Measurements from ENCODE around the gene COPS3.
"Not testable (repeated sequence)": the region's sequence is repeated elsewhere in the genome, so short reads cannot be mapped to it uniquely, and the experiment has no call there.

Gene COPS3

DNA sequence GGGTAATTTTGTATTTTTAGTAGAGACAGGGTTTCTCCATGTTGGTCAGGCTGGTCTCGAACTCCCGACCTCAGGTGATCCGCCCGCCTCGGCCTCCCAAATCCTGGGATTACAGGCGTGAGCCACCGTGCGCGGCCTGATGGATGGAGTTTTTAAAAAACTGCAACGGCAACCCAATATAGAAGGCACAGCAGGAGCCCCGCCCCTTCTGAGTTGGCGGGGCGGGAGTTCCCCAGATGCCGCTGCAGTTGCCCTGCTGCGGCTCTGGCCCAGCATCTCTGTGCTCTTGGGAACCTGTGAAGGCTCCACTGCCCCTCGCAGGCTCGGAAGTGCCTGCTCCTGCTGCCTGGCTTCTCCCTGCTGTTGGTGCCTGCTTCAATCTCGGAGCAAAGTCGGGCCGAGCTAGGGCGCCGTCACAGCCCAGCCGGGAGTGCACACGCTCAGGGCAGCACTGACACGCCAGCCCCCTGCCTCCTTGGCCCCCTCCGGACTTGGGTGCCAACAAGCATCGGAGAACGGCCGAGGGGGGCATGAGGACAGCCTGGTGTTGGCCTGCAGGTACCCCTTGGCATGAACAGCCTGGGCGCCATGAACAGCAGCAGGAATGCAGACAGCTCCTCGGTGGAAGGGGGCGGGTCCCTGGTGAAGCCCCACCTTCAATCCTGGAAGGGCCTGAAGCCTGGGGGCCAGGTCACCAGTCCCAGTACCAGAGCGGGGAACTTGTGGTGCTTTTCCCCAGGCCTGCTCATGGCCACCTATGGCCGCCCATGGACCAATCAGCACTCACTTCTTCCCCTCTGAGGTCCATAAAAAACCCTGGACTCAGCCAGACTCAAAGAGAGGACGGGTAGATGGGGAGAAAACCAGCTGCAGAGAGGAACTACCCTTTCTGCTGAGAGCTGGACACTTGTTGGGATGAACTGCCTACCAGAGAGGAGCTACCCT, 19.9 kb upstream of the COPS3 start:
- no peak for DNase-seq

GRCh38 chr17:17298108-17298507, 17.1 kb upstream of the COPS3 start:
- DNase-seq, result no peak

DNA sequence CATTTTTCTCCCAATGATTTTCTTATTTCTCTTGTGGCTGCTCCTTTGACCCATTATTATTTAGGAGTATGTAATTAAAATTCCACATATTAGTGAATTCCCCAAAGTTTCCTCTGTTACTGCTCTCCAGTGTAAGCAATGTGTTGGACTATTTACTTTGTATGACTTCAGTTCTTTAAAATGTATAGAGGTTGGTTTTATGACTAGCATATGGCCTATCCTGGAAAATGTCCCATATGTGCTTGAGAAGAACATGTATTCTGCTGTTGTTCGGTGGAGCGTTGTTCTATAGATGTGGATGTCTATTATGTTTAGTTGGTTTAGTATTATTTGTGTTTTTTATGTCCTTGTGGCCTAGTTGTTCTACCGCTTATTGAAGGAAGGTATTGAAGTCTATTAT, 16.2 kb upstream of the COPS3 start:
- no peak for DNase-seq

GRCh38 chr17:17295141-17295540, 14.1 kb upstream of the COPS3 start:
- no peak for DNase-seq

DNA sequence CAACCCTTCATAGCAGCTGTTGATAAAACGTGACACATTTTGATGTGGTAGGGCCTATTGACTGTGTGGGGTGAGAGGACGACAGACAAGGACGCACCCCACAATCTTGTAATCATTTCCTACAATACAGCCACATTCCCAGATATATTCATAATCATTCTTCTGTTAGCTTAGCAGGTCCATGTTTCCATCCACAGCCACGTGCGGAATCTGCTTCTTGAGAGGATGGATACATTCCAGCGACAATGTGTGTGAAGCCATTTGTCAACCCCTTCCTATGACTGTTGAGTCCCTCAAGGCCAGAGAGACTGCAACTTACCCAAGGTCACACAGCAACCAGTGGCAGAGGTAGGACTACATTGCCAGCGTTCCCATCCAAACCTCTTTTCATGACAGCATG, 8.7 kb upstream of the COPS3 start:
- no peak for DNase-seq

GRCh38 chr17:17289086-17289485, 8.0 kb upstream of the COPS3 start:
- no peak for DNase-seq

DNA sequence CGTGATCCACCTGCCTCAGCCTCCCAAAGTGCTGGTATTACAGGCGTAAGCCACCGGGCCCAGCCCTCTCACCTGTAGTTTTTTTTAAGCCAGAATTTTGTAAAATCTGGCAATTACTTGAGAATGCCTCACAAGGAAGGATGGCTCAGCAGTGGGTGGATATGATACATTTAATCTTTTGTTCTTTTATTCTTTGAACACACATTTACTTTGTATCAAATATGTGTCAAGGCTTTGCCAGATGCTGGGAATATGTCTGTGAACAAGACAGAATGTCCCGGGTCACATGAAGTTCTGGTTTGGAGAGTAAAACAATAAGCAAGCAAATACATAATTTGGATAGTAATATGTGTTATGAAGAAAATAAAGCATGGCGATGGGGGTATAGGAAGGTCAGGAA, 4.9 kb upstream of the COPS3 start:
- DNase-seq, result no peak

DNA sequence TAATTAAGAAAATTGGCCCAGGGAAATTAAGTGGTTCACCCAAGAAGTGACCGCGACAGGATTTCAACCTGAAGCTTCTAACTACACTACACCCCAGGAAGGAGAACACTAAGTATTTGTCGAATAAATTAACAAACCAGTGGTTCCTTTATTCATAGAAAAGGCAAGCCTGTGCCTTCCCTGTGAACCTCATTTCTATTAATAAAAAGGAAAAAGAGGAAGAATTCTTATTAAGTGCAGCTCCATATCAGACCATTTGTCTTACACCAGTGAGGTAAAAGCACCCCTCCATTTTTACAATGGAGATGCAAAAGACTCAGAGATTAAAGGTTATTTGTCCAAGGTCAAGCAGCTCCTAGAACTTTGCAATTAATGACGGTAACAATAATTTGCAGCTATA, 1.7 kb downstream of the COPS3 start:
- no peak for DNase-seq

GRCh38 chr17:17277431-17277830, 3.6 kb downstream of the COPS3 start:
- DNase-seq, result not testable (repeated sequence)

GRCh38 chr17:17275971-17276370, 5.1 kb downstream of the COPS3 start:
- no peak for DNase-seq

DNA sequence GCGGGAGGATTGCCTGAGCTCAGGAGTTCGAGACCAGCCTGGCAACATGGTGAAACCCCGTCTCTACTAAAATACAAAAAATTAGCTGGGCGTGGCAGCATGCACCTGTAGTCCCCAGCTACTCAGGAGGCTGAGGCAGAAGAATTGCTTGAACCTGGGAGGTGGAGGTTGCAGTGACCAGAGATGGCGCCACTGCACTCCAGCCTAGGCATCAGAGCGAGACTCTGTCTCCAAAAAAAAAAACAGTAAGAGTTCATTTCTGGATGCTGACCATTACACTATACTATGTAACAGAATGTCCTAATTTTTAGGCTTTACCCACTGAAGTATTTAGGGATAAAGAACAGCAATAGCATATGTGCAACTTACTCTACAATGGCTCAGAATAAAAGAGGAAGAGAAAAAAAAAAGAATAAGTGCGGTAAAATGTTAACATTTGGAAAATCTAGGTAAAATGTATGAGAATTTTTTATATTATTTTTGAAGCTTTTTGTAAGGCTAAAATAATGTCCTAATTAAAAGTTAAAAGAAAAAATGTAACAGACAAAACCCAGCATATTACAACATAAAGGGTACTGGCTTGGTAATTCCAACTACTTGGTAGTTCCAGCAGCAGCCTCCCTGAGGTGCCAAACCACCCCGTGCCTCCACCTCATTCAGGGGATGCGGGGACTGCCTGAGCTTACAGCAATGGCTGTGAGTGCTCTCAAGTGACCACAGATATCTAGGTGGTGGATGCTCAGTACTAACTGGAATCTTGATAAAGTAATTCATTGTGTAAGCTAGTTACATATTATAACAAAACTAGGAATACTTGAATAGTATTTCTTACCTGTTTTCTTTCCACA, 10.9 kb downstream of the COPS3 start:
- no peak for DNase-seq

DNA sequence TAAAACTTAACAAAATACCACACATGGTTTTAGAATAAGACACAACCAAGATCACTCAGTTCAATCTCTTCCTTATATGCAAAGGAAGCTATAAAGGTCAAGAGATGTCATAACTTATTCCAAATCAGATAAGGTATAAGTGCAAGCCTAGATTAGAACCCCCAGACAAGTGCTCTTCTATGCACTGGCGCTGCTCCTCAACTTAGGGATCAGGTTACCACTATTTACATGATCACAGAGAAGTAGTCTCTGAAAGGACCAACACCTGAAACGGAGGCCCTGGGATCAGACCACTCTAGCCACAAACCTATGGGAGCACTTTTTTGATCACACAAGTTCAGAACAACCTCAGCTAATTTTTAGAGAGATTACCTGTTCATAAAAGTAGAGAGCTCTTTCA, 16.6 kb downstream of the COPS3 start:
- no peak for DNase-seq

DNA sequence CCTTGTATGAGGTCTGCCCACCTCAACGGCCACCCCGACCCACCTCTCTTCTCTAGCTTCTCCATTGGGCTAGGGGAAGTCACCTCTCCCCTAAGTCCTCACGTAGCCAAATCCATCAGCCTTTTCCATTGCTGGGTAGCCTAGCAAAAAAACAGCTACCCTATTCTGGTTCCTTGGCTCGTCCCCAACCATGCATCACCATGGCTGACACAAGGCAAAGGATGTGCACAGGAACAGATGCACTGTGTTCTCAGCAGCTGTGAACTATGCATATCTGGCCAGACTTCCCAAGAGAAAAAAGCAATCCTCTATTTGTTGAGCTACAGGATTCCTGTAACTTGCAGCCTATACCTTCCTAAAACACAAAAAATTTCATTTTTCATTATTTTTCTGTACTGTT, 22.0 kb downstream of the COPS3 start:
- no peak for DNase-seq

GRCh38 chr17:17258011-17258410, 23.0 kb downstream of the COPS3 start:
- no peak for DNase-seq

DNA sequence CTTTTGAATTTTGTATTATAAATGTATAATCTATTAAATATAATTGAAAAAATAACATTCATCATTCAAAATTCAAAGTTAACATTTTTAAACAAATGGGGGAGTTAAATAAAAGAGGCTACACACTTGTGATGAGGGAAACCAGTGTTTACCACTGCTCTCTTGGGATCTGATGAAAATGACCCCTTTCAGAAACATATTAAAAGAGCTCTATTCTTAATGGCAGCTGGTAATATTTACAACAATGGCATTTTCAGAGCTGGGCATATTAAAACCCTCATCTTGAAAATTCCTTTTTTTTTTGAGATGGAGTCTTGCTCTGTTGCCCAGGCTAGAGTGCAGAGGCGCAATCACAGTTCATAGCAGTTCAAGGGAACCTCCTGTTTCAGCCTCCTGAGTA, 24.7 kb downstream of the COPS3 start:
- DNase-seq, result no peak

DNA sequence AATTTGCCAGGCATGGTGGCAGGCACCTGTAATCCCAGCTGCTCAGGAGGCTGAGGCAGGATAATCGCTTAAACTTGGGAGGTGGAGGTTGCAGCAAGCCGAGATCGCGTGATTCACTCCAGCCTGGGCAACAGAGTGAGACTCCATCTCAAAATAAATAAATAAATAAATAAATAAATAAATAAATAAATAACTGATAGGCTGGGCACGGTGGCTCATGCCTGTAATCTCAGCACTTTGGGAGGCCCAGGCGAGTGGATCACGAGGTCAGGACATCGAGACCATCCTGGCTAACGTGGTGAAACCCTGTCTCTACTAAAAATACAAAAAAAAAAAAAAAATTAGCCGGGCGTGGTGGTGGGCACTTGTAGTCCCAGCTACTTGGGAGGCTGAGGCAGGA, 25.4 kb downstream of the COPS3 start:
- DNase-seq, result not testable (repeated sequence)

GRCh38 chr17:17254036-17254435, 27.0 kb downstream of the COPS3 start:
- DNase-seq, result no peak

DNA sequence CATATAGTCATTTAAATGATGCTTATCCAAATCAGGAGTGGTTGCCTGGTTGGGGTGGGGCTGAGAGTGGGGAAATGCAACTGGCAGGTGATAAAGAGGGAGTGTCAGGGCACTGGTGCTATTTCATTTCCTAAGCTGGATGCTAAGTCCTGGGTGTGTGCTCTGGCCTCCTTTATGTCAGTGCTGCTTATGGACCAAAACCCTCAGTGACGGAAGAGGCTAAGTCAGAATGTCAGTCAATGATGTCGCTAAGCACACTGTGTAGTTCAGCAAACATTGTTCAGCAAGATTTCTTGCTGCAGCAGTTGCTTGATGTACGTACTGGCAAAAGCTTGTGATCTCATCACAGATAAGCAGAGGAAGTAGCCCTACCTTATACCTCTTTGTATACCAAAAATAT, 27.6 kb downstream of the COPS3 start:
- no peak for DNase-seq

- no peak for DNase-seq
Observed at GRCh38 chr17:17252149-17252661, 28.8 kb downstream of the COPS3 start.

- no peak for DNase-seq
Observed at GRCh38 chr17:17246879-17247278, 34.2 kb downstream of the COPS3 start.

- DNase-seq, result no peak
Observed at GRCh38 chr17:17243163-17243562, 37.9 kb downstream of the COPS3 start.

DNA sequence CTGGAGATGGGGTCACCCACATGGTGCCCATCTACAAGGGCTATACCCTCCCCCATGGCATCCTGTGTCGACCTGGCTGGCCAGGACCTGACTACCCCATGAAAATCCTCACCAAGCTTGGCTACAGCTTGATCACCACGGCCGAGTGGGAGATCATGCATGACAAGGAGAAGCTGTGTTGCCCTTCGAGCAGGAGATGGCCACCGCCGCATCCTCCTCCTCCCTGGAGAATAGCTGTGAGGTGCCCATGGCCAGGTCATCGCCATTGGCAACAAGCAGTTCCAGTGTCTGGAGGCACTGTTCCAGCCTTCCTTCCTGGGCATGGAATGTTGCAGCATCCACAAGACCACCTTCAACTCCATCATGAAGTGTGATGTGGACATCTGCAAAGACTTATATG, 38.8 kb downstream of the COPS3 start:
- DNase-seq, result no peak

- DNase-seq, result no peak
Observed at GRCh38 chr17:17241656-17242055, 39.4 kb downstream of the COPS3 start.

DNA sequence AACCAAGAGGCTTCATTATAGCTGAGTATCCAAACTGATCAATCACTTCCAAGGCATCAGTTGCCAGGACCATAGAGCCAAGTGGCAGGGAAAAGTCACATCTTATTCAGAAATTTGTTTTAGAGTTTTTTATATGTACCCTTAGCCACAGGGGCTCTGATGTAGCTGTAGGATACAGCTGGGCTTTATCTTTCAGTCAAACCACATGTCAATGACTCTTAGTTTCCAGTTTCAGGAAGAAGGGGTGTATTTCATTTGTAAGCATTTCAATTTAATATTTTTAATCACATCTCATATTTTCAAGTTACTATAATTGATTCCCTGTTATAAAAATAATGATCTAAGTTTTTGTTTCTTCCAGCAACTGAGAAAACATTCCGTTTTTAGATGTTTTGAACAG, 41.2 kb downstream of the COPS3 start:
- DNase-seq, result no peak

Data from T1000 (cell line).